ENCODE measurements around the gene GARRE1.
"Not testable (repeated sequence)": the region's sequence is repeated elsewhere in the genome, so short reads cannot be mapped to it uniquely, and the experiment has no call there.

GARRE1 gene

DNA sequence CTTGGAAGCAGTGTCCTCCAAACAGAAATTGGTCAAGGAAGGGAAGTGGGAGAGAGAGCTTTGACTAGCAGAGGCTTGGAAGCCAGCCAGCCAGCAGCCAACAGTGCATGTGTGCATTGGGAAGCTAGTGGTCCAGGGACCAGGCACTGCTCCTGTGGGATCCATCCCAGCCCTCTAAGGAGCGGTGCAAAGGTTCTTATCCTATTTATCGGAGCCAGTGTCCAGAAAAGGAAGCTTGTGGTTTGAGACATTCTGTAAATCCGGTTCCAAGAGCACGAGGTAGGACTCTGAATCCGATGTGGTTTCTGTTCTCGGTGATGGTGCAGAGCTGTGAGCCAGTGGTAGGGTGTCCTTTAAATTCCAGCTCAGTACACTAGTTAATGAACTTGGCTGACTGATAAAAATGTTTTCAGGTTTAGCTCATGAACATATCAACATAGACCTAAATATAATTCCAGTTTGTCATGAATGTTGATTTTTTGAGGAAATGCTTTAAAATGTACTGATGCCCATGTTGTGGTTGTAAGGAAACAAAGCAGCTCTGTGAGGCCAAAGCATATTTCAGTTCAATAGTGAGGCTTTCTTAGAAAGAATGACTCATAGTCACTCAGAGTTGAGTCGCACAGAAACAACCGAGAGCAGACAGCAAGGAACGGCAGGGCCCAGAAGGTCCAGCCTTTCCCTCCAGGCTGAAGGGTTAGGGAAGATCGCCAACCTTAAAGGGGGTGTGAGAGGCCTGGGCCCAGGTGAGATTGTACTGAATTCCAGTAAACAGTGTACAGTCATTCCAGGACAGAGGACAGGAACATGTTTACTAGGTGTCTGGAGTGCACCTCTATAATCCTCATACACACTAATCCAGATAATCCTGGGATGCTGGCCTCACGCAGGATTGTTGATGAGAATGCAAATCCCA lies 21.5 kb upstream of the GARRE1 start:
- peak; percentile 71 for DNase-seq (ENCODE audit: low spot score)

- no peak for DNase-seq (ENCODE audit: low spot score)
Measured at GRCh38 chr19:34235425-34235940, 18.9 kb upstream of the GARRE1 start.

GRCh38 chr19:34236035-34236987 lies 18.0 kb upstream of the GARRE1 start:
- DNase-seq (ENCODE audit: low spot score), result no peak

- DNase-seq (ENCODE audit: low spot score), result no peak
Measured at GRCh38 chr19:34237283-34237682, 17.1 kb upstream of the GARRE1 start.

- DNase-seq (ENCODE audit: low spot score), result no peak
Measured at GRCh38 chr19:34237939-34238338, 16.4 kb upstream of the GARRE1 start.

GRCh38 chr19:34241513-34242337 lies 12.6 kb upstream of the GARRE1 start:
- peak; percentile 69 for DNase-seq (ENCODE audit: low spot score)

DNA sequence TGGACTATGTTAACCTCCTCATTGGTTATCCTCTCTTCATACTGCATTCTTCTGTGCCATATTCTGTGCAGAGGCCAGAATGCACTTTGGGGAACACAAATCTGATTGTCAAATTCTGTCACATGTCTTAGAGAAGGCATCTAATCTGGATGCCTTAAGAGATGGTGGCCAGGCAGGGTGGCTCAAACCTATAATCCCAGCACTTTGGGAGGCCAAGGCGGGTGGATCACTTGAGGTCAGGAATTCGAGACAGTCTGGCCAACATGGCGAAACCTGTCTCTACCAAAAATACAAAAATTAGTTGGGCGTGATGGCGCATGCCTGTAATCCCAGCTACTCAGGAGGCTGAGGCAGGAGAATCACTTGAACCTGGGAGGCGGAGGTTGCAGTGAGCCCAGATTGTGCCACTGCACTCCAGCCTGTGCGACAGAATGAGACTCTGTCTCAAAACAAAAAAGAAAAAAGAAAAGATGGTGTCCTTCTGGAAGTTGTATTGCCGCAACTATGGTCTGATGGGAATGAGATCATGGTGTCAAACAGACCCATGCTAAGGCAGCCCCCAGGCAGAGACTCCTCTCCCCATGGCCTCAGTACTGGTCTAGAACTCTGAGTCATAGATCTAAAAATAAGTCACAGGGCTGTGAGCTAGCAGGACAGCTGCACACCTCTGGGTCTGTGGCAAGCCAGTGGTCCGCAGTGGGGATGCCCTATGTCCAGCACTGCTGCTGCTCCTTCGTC lies 11.0 kb upstream of the GARRE1 start:
- not testable (repeated sequence) for DNase-seq (ENCODE audit: low spot score)

GRCh38 chr19:34243876-34244578 lies 10.3 kb upstream of the GARRE1 start:
- DNase-seq (ENCODE audit: low spot score), result no peak

DNA sequence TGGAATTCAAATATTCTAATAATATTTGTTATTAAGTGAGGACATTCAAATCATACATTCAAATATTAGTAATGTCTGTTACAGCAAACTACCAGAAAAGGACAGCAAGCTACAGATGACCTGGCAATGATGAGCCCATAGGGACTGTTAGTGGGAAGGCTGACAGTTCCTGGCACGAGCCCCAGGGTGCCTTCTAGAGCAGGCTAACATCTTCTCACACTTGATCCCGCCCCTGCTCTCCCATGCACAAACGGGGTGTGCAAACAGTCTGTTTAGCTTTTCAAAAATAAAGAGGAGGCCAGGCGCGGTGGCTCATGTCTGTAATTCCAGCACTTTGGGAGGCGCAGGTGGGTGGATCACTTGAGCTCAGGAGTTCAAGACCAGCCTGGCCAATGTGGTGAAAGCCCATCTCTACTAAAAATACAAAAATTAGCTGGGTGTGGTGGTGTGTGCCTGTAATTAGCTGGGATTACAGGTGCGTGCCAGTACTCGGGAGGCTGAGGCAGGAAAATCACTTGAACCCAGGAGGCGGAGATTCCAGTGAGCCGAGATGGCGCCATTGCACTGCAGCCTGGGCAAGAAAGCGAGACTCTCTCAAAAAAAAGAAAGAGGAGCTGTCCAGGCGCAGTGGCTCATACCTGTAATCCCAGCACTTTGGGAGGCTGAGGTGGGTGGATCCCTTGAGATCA lies 9.6 kb upstream of the GARRE1 start:
- DNase-seq (ENCODE audit: low spot score), result no peak

GRCh38 chr19:34246340-34246739 lies 8.0 kb upstream of the GARRE1 start:
- DNase-seq (ENCODE audit: low spot score), result no peak

- no peak for DNase-seq (ENCODE audit: low spot score)
Measured at GRCh38 chr19:34248941-34249340, 5.4 kb upstream of the GARRE1 start.

- DNase-seq (ENCODE audit: low spot score), result not testable (repeated sequence)
Measured at GRCh38 chr19:34253167-34253566, 1.2 kb upstream of the GARRE1 start.

DNA sequence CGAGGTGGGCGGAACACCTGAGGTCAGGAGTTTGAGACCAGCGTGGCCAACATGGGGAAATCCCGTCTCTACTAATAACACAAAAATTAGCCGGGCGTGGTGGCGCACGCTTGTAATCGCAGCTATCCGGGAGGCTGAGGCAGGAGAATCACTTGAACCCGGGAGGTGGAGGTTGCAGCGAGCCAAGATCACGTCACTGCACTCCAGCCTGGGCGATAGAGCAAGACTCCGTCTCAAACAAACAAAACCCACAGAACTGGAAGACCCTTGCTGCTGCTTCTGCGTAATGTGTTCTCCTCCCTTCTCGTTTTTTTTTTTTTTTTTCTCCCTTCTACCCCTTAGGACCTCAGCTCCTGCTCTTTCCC lies 691 bp upstream of the GARRE1 start:
- not testable (repeated sequence) for DNase-seq (ENCODE audit: low spot score)

DNA sequence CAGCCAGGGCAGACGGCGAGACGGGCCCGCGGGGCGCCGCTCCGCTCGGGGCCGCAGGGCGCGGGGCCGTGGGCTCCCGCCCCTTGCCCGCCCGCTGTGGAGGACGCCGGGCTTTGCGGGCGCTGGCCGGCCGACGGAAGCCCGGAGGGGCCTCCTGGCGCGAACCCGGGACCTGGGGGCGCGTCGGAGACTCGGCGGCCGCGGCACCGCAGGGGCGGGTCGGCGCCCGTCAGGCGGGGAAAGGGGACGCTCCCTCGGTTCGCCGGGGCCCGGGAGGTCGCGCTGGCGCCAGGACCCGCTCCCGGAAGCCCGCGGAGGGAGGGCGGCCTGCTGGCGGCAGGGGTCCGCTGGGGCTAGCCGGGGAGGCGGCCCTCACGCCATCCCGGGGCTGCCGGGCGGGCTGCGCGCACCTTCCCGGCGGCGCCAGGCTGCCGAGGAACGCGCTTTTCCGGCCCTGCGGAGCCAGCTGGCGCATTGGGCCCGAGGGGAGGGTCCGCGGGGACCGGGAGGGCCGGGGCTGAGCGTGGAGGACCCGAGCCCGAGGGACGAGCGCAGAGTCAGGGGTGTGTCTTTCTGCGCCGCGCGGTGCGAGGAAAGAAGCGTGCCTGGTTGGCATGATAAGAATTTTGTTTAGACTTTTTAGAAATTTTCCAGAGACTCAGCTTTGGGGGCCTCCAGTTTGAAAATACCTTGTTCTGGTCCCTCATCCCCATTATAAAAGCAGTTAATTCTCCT lies 511 bp downstream of the GARRE1 start:
- peak; percentile 90 for DNase-seq (ENCODE audit: low spot score)

DNA sequence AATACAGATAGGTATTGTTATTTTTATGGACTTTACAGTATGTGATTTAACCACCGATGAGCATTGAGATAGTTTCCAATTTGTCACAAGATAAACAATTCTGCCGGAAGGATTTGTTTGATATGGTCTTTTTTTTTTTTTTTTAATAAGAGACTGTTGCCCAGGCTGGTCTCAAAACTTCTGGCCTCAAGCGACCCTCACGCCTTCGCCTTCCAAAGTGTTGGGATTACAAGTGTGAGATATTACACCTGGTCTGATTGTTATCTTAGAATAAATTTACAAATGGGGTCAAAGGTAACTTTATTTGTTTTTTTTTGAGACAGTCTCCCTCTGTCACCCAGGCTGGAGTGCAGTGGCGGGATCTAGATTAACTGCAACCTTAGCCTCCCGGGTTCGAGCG lies 1.2 kb downstream of the GARRE1 start:
- DNase-seq (ENCODE audit: low spot score), result no peak

DNA sequence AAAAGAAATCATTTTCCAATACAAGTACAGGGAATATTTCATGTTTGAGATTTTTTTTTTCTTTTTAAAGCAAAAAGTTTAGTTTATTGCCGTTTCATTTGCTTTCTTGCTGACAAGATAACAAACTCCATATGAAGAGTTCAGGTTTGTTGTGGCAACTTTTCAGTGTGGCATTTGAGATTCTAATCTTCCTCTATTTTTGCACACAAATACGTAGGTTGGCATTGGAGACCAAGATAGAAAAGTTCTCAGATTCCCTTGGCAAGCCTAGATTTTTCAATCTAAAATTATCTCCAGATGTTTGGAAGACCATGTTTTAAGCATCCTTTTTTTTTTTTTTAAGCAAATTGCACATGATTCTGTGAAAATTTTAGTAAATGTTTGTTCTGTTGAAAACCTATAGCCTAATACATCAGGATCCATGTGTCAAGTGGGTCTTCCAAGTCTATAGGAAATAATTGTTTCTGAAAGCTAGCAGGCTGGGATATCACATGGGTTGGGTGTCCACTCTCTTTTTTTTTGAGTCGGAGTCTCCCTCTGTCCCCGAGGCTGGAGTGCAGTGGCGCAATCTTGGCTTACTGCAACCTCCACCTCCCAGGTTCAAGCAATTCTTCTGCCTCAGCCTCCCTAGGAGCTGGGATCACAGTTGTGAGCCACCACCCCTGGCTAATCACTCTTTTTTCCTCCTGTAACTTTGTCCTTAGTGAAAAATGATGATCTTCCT lies 2.6 kb downstream of the GARRE1 start:
- DNase-seq (ENCODE audit: low spot score), result no peak

- no peak for DNase-seq (ENCODE audit: low spot score)
Measured at GRCh38 chr19:34257559-34257924, 3.2 kb downstream of the GARRE1 start.

GRCh38 chr19:34259367-34260095 lies 5.2 kb downstream of the GARRE1 start:
- DNase-seq (ENCODE audit: low spot score), result no peak

Measured in D341Med (cell line).